ACC112 (cell line): ENCODE data around the gene EPB42.

Experiments used
- H2AFZ ChIP-seq: fragments of 200-600 bp; sonication (generic); one replicate; pipeline ENCODE4 v1.6.0; 2017; ENCODE audit warnings: antibody characterized with exemption, low read length; ENCODE audit not compliant: unreplicated experiment
- H3K27ac ChIP-seq: fragments of 200-600 bp; sonication (generic); 2 replicates; pipeline ENCODE4 v1.5.1; 2014; ENCODE audit warnings: low read depth, mild to moderate bottlenecking, antibody characterized with exemption, low read length, moderate library complexity
- H3K27me3 ChIP-seq: fragments of 200-600 bp; sonication (generic); 2 replicates; pipeline ENCODE4 v1.6.1; 2014; ENCODE audit warnings: mild to moderate bottlenecking, antibody characterized with exemption, low read length, moderate library complexity, mixed read lengths; ENCODE audit not compliant: insufficient read depth
- H3K36me3 ChIP-seq: fragments of 200-600 bp; sonication (generic); 2 replicates; pipeline ENCODE4 v1.6.1; 2016; ENCODE audit warnings: mild to moderate bottlenecking, antibody characterized with exemption, low read length, moderate library complexity, mixed read lengths; ENCODE audit not compliant: insufficient read depth
- H3K4me1 ChIP-seq: fragments of 200-600 bp; sonication (generic); one replicate; pipeline ENCODE4 v1.6.1; 2016; ENCODE audit warnings: low read length, mixed read lengths; ENCODE audit not compliant: insufficient read depth, unreplicated experiment, control insufficient read depth
- H3K4me3 ChIP-seq: fragments of 200-600 bp; sonication (generic); 2 replicates; pipeline ENCODE4 v1.5.1; 2014; ENCODE audit warnings: mild to moderate bottlenecking, low read depth, low read length
- H3K79me2 ChIP-seq: fragments of 200-600 bp; sonication (generic); one replicate; pipeline ENCODE4 v1.6.0; 2016; ENCODE audit warnings: low read length; ENCODE audit not compliant: control insufficient read depth, unreplicated experiment, insufficient read depth

EPB42 gene

DNA sequence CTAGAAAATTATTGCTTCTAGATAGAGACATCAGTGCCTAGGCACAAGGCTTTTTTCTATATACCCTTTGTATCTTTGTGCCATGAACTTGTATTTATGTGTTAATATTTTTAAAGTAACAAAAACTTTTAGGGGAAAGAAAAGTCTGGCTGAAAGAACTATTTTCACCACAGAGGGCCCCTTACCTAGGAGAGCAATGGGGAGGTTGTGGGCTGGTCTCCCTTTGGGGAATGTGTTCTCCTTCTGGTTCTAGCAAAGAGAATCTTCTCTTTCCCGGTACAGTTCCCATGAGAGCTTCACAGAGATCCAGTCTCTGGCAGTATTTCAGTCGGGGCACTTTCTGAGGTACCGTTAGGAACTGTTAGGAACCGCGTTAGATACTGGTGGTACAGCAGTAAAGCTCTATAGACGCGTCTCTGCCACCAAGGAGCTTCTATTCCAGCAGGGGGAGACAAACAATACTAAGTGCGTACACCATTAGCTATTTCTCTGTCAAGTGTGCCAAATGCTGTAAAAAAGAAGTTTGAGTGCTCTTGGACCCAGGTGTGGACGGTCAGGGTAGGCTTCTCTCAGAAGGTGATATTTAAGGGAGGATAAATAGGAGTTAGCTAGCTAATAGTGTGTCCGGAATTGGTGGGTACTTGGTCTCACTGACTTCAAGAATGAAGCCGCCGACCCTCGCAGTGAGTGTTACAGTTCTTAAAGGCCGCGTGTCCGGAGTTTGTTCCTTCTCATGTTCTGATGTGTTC, 4.6 kb upstream of the EPB42 start:
- Histone ChIP-seq H3K79me2 (no peaks in the 10 kb centered on the region), H2AFZ (no peak overlapping the region)

DNA sequence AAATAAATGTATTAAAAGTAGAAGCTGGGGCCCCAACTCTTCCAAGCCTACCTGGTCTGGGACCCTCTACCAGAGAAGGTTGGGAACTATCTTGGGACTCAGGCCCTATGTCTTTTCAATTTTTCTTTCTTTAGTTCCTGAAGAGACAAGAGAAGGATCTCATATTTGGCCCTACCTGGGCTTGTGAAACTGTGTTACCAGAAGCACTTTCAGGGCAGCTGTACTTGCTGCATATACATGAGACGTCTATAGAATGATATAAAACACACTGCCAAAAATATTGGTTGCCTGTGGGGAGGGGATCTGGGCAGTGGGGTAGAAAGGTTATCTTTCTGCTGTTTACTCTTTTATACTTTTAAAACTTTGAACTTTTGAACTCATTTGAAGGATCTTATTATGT, 604 bp upstream of the EPB42 start:
- Histone ChIP-seq H3K4me3 (no peak overlapping the region), H3K4me1 (no peaks in the 10 kb centered on the region), H3K36me3 (no peaks in the 10 kb centered on the region), H3K27ac (no peak overlapping the region), H3K79me2 (no peaks in the 10 kb centered on the region), H3K27me3 (peaks cover 30% of the 10 kb centered on the region), H2AFZ (no peak overlapping the region)

More for the DNA sequence above, 4.6 kb upstream of the EPB42 start:
- Histone ChIP-seq H3K27me3 (peaks cover 21% of the 10 kb centered on the region), H3K4me1 (no peaks in the 10 kb centered on the region), H3K4me3 (no peak overlapping the region), H3K27ac (no peak overlapping the region), H3K36me3 (no peaks in the 10 kb centered on the region)

DNA sequence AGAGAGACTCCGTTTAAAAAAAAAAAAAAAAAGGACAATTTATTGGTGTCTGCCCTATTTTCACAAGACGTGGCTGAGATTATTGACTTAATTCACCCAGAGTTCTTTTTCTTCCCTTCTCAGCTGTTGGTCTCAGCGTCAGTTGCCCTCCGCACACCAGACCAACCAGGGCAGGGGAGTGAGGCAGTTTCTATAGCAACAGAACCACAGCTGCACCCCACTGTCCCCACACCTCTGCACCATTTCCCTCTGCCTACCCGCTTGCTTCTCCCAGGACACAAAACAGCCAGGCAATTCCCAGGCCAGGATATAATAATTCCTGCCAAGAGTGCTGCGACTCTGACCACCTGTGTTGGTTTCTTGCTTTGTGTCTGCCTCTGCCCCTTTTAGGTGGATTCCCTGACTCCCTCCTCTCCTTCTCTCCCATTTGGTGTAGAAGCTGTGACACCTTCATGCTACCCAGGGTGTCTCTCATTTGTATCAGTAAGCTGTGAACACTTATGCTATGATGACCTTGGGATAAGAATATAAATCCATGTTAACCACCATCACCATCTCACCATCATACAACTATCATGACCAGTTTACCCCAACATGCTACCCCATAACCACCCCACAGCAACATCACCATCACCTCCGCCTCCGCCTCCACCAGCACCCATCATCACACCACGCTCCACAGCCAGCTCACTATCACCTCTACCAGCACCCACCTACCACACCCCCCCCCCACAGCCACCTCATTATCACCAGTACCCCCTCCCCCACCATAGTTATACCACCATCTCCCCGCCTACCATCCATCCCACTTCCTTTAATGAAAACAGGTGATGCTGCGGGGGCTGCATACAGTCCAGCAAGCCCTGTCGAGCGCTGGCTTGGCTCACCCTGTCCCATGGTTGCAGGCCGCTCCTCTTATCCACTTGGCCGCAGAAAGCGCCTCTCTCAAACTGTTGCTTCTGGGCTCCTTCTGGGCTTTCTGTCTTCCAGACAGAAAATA, 589 bp downstream of the EPB42 start:
- no peaks in the 10 kb centered on the region for H3K4me1 ChIP-seq
- H3K27ac ChIP-seq = no peak overlapping the region
- H3K4me3 ChIP-seq = no peak overlapping the region
- H3K79me2 ChIP-seq = no peaks in the 10 kb centered on the region
- H2AFZ ChIP-seq = no peak overlapping the region
- no peaks in the 10 kb centered on the region for H3K36me3 ChIP-seq
- H3K27me3 ChIP-seq = peaks cover 30% of the 10 kb centered on the region

DNA sequence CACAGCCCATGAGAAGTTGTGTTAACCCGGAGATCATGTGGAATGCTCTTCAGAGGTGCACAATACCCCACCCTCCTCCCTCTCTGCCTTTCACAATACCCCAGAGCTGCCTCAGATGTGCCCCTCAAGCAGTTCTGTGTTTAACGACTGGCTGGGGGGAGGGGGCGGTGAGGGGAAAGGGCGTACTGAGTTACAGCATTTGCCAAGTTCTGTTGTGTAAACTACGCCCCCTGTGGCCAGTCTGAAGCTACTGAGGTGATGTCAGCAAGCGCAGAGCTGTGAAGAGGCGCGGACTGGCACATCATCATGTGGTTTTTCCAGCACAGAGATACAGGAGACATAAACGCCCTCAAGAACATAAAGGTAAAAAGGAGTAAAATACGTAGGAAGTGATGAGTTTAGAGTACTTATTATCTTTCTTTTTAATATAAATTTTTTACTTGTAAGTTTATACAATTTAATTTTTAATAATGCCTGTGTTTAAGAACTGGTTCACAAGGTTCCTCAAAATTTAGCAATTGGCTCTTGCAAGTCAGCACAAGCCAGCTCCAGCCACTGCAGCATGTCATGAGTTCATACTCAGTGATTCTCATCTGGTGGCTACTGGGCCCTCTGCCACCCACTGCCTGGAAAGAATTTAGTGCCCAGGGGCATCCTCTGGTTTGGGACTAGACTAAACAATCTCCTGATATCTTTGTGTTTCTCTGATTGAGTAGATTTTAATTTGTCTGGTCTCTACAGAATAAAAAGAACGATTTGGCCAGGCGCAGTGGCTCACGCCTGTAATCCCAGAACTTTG, 1.7 kb downstream of the EPB42 start:
- H3K4me1 ChIP-seq = no peaks in the 10 kb centered on the region
- H3K4me3 ChIP-seq = no peak overlapping the region
- H3K27ac ChIP-seq = no peak overlapping the region
- no peak overlapping the region for H2AFZ ChIP-seq
- H3K79me2 ChIP-seq = no peaks in the 10 kb centered on the region
- peaks cover 32% of the 10 kb centered on the region for H3K27me3 ChIP-seq
- no peaks in the 10 kb centered on the region for H3K36me3 ChIP-seq

DNA sequence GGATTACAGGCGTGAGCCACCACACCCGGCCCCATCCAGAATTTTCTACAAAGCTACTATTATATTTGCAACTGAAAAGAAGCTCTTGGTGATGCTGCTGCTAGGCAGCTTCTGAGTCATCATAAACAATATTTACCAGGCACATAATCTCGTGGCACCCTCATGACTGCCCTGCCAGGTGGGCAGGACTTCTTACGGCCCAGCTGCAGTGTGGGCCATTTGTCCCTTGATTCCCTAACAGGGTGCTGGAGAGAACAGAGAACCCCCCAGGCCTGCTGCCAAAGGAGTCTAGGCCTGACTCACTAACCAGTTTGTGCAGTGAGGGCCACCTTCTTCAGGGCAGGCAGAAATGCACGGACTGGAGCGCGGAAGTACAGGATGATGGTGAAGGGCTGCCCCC, 4.9 kb downstream of the EPB42 start:
- Histone ChIP-seq H3K4me3 (no peak overlapping the region), H3K36me3 (no peaks in the 10 kb centered on the region), H2AFZ (no peak overlapping the region), H3K27ac (no peak overlapping the region), H3K4me1 (no peaks in the 10 kb centered on the region), H3K79me2 (no peaks in the 10 kb centered on the region), H3K27me3 (peaks cover 49% of the 10 kb centered on the region)

DNA sequence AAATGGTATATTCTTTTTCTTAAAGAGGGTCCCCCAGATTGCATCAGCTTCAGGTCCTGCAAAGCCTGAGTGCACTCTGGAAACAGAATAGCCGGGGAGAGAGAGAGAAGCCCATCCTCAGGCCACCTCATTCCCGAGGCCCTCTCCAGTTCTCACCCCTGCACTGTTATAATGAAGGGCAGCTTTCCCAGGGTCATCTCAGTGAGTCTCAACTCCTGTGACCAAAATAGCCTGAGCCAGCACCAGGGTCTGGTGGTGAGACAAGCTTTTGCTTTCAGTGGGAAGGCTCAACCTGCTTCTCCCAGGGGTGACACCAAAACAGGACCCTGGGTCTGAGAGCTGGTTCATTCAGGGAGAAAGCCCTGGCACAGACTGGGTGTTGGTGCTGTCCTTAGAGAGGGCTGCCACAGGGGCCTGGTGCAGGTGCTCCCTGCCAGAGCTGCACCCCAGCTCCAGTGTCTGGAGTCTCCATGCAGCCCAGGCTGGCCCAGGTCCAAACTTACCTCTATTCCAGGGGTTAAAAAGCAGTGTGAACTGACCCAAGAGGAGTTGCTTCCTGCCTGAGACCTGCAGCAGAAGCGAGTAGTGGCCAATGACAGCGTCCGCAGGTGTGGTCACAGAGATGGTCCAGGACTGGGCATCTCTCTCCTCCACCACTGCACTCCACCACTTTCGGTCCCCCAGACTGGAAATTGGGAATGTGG, 6.1 kb downstream of the EPB42 start:
- Histone ChIP-seq H3K27me3 (peaks cover 56% of the 10 kb centered on the region), H3K4me1 (no peaks in the 10 kb centered on the region), H3K4me3 (no peak overlapping the region), H3K27ac (no peak overlapping the region), H3K36me3 (no peaks in the 10 kb centered on the region), H2AFZ (no peak overlapping the region), H3K79me2 (no peaks in the 10 kb centered on the region)

DNA sequence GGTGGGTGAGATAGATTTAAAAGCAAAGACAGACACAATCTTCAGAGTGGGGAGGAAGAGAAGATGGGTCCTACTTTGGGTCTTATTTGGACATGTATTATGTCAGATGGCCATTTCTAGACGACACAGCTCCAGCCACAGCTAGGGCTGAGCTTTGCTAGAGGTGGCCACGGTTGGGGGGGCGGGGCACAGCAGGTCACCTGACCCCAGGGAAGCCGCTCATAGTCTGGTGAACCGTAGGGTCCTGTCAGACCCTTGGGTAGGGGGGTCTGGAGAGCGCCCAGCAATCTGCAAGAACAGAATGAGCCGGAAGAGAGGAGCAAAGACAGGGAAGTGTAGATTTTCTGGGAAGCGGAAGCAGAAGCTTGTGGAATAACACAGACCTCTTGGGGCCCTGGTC, 6.6 kb downstream of the EPB42 start:
- Histone ChIP-seq H3K36me3 (no peaks in the 10 kb centered on the region), H3K4me1 (no peaks in the 10 kb centered on the region), H3K27ac (no peak overlapping the region), H3K27me3 (peaks cover 62% of the 10 kb centered on the region), H3K79me2 (no peaks in the 10 kb centered on the region), H2AFZ (no peak overlapping the region), H3K4me3 (no peak overlapping the region)

DNA sequence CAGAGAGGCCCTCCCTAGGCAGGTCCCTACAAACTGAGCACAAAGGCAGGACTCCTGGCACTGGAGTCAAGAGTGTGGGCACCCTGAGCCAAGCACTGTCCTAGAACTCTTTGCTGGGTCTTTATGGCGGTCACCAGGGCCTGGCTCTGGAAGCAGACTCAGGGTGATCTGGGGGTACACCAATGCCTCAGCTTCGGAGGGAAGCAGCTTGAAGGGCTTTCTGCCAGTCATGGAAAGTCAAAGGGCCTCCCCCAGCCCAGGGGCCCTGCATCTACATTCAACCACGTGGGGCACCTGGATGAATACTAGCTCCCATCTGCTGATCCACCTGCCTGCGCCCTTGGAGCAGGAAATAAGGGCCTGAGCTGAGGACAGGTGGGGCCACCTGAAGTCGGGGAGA, 7.4 kb downstream of the EPB42 start:
- Histone ChIP-seq H2AFZ (no peak overlapping the region), H3K27ac (no peak overlapping the region), H3K36me3 (no peaks in the 10 kb centered on the region)

DNA sequence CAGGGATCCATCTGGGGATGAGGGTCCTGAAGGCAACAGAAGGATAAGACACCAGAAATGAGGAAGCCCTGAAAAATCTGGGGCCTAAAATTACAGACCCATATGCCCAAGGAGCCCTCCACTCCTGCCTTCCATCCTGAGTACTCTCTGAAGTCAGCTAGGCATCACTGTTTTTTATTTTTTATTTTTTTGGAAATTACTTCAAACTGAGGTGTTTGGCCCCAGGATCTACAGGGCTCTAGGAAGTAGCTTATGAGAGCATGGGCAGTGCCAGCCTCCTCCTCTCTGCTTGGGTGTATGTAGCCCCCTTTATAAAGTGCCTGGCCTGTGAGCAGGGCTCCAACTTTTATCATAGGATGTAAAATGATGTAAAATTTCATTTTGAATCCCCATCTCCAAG, 7.9 kb downstream of the EPB42 start:
- no peaks in the 10 kb centered on the region for H3K36me3 ChIP-seq
- H3K79me2 ChIP-seq = no peaks in the 10 kb centered on the region
- H3K27ac ChIP-seq = no peak overlapping the region
- no peaks in the 10 kb centered on the region for H3K4me1 ChIP-seq
- no peak overlapping the region for H3K4me3 ChIP-seq
- H3K27me3 ChIP-seq = peaks cover 63% of the 10 kb centered on the region
- no peak overlapping the region for H2AFZ ChIP-seq

More for the DNA sequence above, 7.4 kb downstream of the EPB42 start:
- no peak overlapping the region for H3K4me3 ChIP-seq
- no peaks in the 10 kb centered on the region for H3K4me1 ChIP-seq
- H3K27me3 ChIP-seq = peaks cover 63% of the 10 kb centered on the region
- H3K79me2 ChIP-seq = no peaks in the 10 kb centered on the region

DNA sequence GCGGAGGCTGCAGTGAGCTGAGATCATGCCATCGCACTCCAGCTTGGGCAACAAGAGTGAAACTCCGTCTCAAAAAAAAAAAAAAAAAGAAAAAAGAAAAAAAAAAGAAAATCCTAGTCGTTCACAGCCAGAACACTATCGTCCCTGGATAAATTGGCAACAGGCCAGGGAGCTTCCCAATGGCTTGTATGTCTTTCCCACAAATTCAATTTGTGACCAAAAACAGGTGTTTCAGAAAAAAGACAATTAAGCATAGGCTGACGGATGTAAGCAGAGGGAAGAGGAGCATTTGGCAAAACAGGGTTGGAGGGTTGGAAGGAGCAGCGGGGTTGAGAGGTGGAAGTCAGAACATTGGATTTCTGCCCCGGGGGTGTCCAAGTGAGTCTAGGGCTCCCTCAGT, 8.5 kb downstream of the EPB42 start:
- H3K27ac ChIP-seq = no peak overlapping the region
- H3K4me1 ChIP-seq = no peaks in the 10 kb centered on the region
- H3K27me3 ChIP-seq = peaks cover 62% of the 10 kb centered on the region
- no peak overlapping the region for H3K4me3 ChIP-seq
- no peaks in the 10 kb centered on the region for H3K36me3 ChIP-seq
- no peaks in the 10 kb centered on the region for H3K79me2 ChIP-seq
- no peak overlapping the region for H2AFZ ChIP-seq
